ENCODE results near the gene FLOT1. TPM values are rescaled to one million over a fixed set of nuclear protein-coding genes. Genes with fewer than 3 reads are reported as not detected.
A peak's percentile ranks its signal among the peaks of the same experiment; 100 is the strongest.

The FLOT1 gene
- total and polyA plus RNA-seq, 2 of the 13 experiments (the other 11 are each of a cell fraction or from before 2014, with no cell fraction given): 82.3 to 130 TPM

GRCh38 chr6:30763618-30764489 is 21.4 kb upstream of the FLOT1 start (continued):
- TF ChIP-seq DRAP1 (CRISPR knock-in tag; IDR thresholded peaks at IDR 0.05) (peak; percentile 90), TP53 (CRISPR knock-in tag; conservative IDR thresholded peaks at IDR 0.05) (0 out of 2 replicates have a peak, but pooled peaks have one; percentile 47), TFE3 (CRISPR knock-in tag; IDR thresholded peaks at IDR 0.05) (peak; percentile 83; the same call in 1 of the 2 replicates), PHF20 (CRISPR knock-in tag; IDR thresholded peaks at IDR 0.05) (peak; percentile 41; the same call in 1 of the 2 replicates), SOX13 (IDR thresholded peaks at IDR 0.05) (peak; percentile 96), SOX13 (CRISPR knock-in tag; conservative IDR thresholded peaks at IDR 0.05 in 1 of 2, IDR thresholded peaks at IDR 0.05 in 1 of 2) (peak; percentile 94 to 99; a peak in 3 of 4 replicates), AKNA (CRISPR knock-in tag; IDR thresholded peaks at IDR 0.05; ENCODE audit: borderline replicate concordance) (no peak), GATAD2A (CRISPR knock-in tag; IDR thresholded peaks at IDR 0.05) (peak; percentile 94), IRX3 (CRISPR knock-in tag; IDR thresholded peaks at IDR 0.05; ENCODE audit: borderline replicate concordance, low read depth) (no peak), RNF2 (conservative IDR thresholded peaks at IDR 0.05; ENCODE audit: low read depth) (no peak), ZNF3 (CRISPR knock-in tag; IDR thresholded peaks at IDR 0.05) (peak; percentile 61; the same call in 1 of the 2 replicates), TERF1 (CRISPR knock-in tag; IDR thresholded peaks at IDR 0.05) (no peak), ZNF569 (CRISPR knock-in tag; IDR thresholded peaks at IDR 0.05; ENCODE audit: borderline replicate concordance) (no peak), ZBTB49 (CRISPR knock-in tag; IDR thresholded peaks at IDR 0.05; ENCODE audit: borderline replicate concordance) (no peak), ZMYM4 (CRISPR knock-in tag; IDR thresholded peaks at IDR 0.05) (peak; percentile 54), RFX5 (IDR thresholded peaks at IDR 0.05; ENCODE audit: low read depth, low read length) (no peak), FOXA3 (CRISPR knock-in tag; IDR thresholded peaks at IDR 0.05) (peak; percentile 95), HHEX (CRISPR knock-in tag; IDR thresholded peaks at IDR 0.05) (no peak), ATF1 (CRISPR knock-in tag; IDR thresholded peaks at IDR 0.05) (peak; percentile 50; the same call in 1 of the 2 replicates)
